ENCODE results near the gene MAP1S.

GRCh38 chr19:17703824-17704463 is 15.3 kb upstream of the MAP1S start:
- TF ChIP-seq CTCF (IDR thresholded peaks at IDR 0.05; ENCODE audit: low read depth, low read length) (peak; percentile 86), POLR2A (IDR thresholded peaks at IDR 0.05; ENCODE audit: extremely low read depth, insufficient read length) (no peak), MAX (IDR thresholded peaks at IDR 0.05; ENCODE audit: low read depth, low read length) (no peak)
